B cell (primary cell): ENCODE results near the gene CD226. TPM values are rescaled to one million over a fixed set of nuclear protein-coding genes. Genes with fewer than 3 reads are reported as not detected.

Experiments
- ATAC-seq: fragments of 200-7000 bp; cut with Tn5 transposase; one replicate; pipeline ENCODE4 v1.10.0; 2021; ENCODE audit warnings: low read depth, mild to moderate bottlenecking, moderate number of reproducible peaks, moderate library complexity
- CTCF ChIA-PET: fragments of 350-600 bp; sonication (Branson Sonifier 250); formaldehyde crosslinking; loops from one replicate; lab custom pipeline; 2021; ENCODE audit warnings: antibody characterized with exemption, inconsistent platforms; lab: Charles Lee
- POLR2A ChIA-PET: fragments of 350-600 bp; sonication (Branson Sonifier 250); formaldehyde crosslinking; loops from one replicate; lab custom pipeline; 2021; ENCODE audit warnings: antibody characterized with exemption; lab: Charles Lee
- DNase-seq: peaks from one replicate; pipeline ENCODE4 v3.0.0; 2013
- H2AFZ ChIP-seq: 2 replicates; pipeline ENCODE4 v1.6.1; 2012; ENCODE audit warnings: mild to moderate bottlenecking, low read depth, low read length; ENCODE audit not compliant: insufficient read depth, poor library complexity, severe bottlenecking
- H3K27ac ChIP-seq, 2 donors: 1 replicate in 1 of 2; 2 replicates in 1 of 2; pipeline ENCODE4 v1.5.1; 2012 to 2013; ENCODE audit warnings: low read length in 2 of 2, mild to moderate bottlenecking in 2 of 2, moderate library complexity in 1 of 2
- H3K27me3 ChIP-seq, 4 experiments: fragments of 200-600 bp in 1 of 4; sonication (generic) in 1 of 4; replicated peaks in 1 of 4; 1 replicate in 2 of 4; 2 replicates in 2 of 4; pipeline versions ENCODE4 v1.6.1 to v1.7.0; 2013 to 2016; ENCODE audit warnings: low read length in 3 of 4, mild to moderate bottlenecking in 2 of 4, mixed read lengths in 1 of 4, moderate library complexity in 1 of 4; ENCODE audit not compliant: insufficient read depth in 4 of 4, control insufficient read depth in 3 of 4; ENCODE audit errors: control extremely low read depth in 1 of 4
- H3K36me3 ChIP-seq, 2 experiments: replicated peaks in 1 of 2; 1 replicate in 1 of 2; 2 replicates in 1 of 2; pipeline versions ENCODE4 v1.6.1 to v1.7.1; 2013; ENCODE audit warnings: low read length in 1 of 2; ENCODE audit not compliant: insufficient read depth in 2 of 2, control insufficient read depth in 1 of 2; ENCODE audit errors: control extremely low read depth in 1 of 2, extremely low read depth in 1 of 2
- H3K4me1 ChIP-seq, 2 donors: fragments of 200-600 bp in 1 of 2; sonication (generic) in 1 of 2; 1 replicate in 1 of 2; 2 replicates in 1 of 2; pipeline versions ENCODE4 v1.5.1 to v1.6.1; 2013 to 2017; ENCODE audit warnings: low read length in 2 of 2; ENCODE audit not compliant: control insufficient read depth in 2 of 2, insufficient read depth in 2 of 2
- H3K4me2 ChIP-seq: replicated peaks from 2 replicates; pipeline ENCODE3; 2012; ENCODE audit warnings: mild to moderate bottlenecking, low read depth, low read length; ENCODE audit not compliant: poor library complexity, severe bottlenecking
- H3K4me3 ChIP-seq, 5 experiments: fragments of 200-600 bp in 1 of 5; sonication (generic) in 1 of 5; 1 replicate in 3 of 5; 2 replicates in 2 of 5; pipeline versions ENCODE4 v1.5.1 to v1.7.0; 2011 to 2016; ENCODE audit warnings: low read length in 4 of 5, mild to moderate bottlenecking in 4 of 5, low read depth in 2 of 5, control low read depth in 1 of 5, moderate library complexity in 1 of 5; ENCODE audit not compliant: insufficient read depth in 1 of 5; ENCODE audit errors: control extremely low read depth in 1 of 5, extremely low read depth in 1 of 5
- H3K79me2 ChIP-seq: fragments of 200-600 bp; sonication (generic); one replicate; pipeline ENCODE4 v1.6.0; 2016; ENCODE audit warnings: low read length; ENCODE audit not compliant: control insufficient read depth, insufficient read depth
- H3K9ac ChIP-seq: fragments of 200-600 bp; sonication (generic); 2 replicates; pipeline ENCODE4 v1.6.1; 2017; ENCODE audit warnings: mild to moderate bottlenecking, low read length, moderate library complexity
- H3K9me3 ChIP-seq, 3 donors: one replicate each; pipeline versions ENCODE4 v1.6.1 to v1.7.1; 2013; ENCODE audit warnings: low read length in 2 of 3; ENCODE audit not compliant: control insufficient read depth in 2 of 3, insufficient read depth in 1 of 3; ENCODE audit errors: control extremely low read depth in 1 of 3
- H4K20me1 ChIP-seq: 2 replicates; pipeline ENCODE4 v1.6.0; 2012; ENCODE audit warnings: mild to moderate bottlenecking, low read length; ENCODE audit not compliant: insufficient read depth, control insufficient read depth, poor library complexity, severe bottlenecking
- H3K27ac Mint-ChIP-seq: one replicate; pipeline ENCODE4 v1.8.0; 2021; ENCODE audit warnings: mixed read lengths
- H3K27me3 Mint-ChIP-seq: one replicate; pipeline ENCODE4 v1.8.0; 2021; ENCODE audit warnings: mixed read lengths
- H3K4me1 Mint-ChIP-seq: one replicate; pipeline ENCODE4 v1.8.0; 2021; ENCODE audit warnings: mixed read lengths
- H3K4me3 Mint-ChIP-seq: one replicate; pipeline ENCODE4 v1.8.0; 2021; ENCODE audit warnings: mixed read lengths
- H3K9me3 Mint-ChIP-seq: one replicate; pipeline ENCODE4 v1.8.0; 2022; ENCODE audit warnings: mixed read lengths; ENCODE audit not compliant: insufficient read depth
- CTCF ChIP-seq: fragments of 200-600 bp; IDR thresholded peaks from one replicate; pipeline ENCODE4 v1.8.0; 2022; ENCODE audit warnings: antibody characterized with exemption, mild to moderate bottlenecking
- EZH2 ChIP-seq: IDR thresholded peaks from 2 replicates; pipeline ENCODE4 v1.6.1; 2012; ENCODE audit warnings: borderline replicate concordance, low read depth, mild to moderate bottlenecking, moderate library complexity, low read length; ENCODE audit not compliant: insufficient read depth, poor library complexity, severe bottlenecking
- whole genome bisulfite sequencing: methylation state at CpG from one replicate; pipeline ENCODE4 v1.1.5; 2013; ENCODE audit warnings: missing lambda C conversion rate; ENCODE audit not compliant: insufficient coverage; 5-methylcytosine and 5-hydroxymethylcytosine counted together
- intact Hi-C: fragments of 100-400 bp; cut with micrococcal nuclease; formaldehyde crosslinking; loops from one replicate; pipeline ENCODE4 v1.10.0; 2022
- polyA minus RNA-seq: library from RNA; depleted of rRNA, polyadenylated mRNA; stranded (reverse); fragments of >200 nt; gene quantifications from 2 replicates; pipeline ENCODE4 v1.2.3, GENCODE V29; 2012
- polyA plus RNA-seq: library from polyadenylated mRNA; depleted of rRNA; stranded (reverse); fragments of >200 nt; gene quantifications from 2 replicates; pipeline ENCODE4 v1.2.3, GENCODE V29; 2012
- total RNA-seq, 2 donors: library from RNA; stranded (reverse); fragments of 120-200 nt in 1 of 2; gene quantifications; 1 replicate in 1 of 2; 2 replicates in 1 of 2; pipeline versions ENCODE4 v1.2.3 to v1.2.4, GENCODE V29; 2013 to 2022

The CD226 gene
- 2.5 and 2.6 TPM in 2 replicates for total RNA-seq
- total RNA-seq (2013): 20.4 TPM
- 0.78 and 0.98 TPM in 2 replicates for polyA plus RNA-seq
- polyA minus RNA-seq: 3.3 and 9.6 TPM in 2 replicates

- H3K4me2 ChIP-seq: no peak within 1 kb of the TSS
- peak within 1 kb of the TSS; percentile 4 for H3K27ac Mint-ChIP-seq
- POLR2A ChIA-PET: interaction anchor here (0.7 kb wide), 1 partner anchor 10 kb away, joined by 4 read pairs; no protein-coding TSS in a partner anchor
Measured at GRCh38 chr18:69947361-69948133, at the start of gene CD226. Gene CD226 (minus strand): TSS chr18:69947873. CDS start chr18:69947406, 467 bp downstream.

More at GRCh38 chr18:69947361-69948133, at the start of gene CD226:
- Histone ChIP-seq H2AFZ (no peak within 1 kb of the TSS), H3K27me3 (no peaks in the 10 kb centered on the region), H3K4me1 (peaks cover 7 to 8% of the 10 kb centered on the region in 2 donors), H3K9ac (no peak within 1 kb of the TSS), H3K4me3 (no peak within 1 kb of the TSS), H3K36me3 (no peaks in the 10 kb centered on the region), H3K79me2 (no peaks in the 10 kb centered on the region), H3K27ac (no peak within 1 kb of the TSS), H3K9me3 (peaks cover 0 to 2% (median 0%) of the 10 kb centered on the region in 3 donors), H4K20me1 (no peaks in the 10 kb centered on the region)
- ATAC-seq (no peak), DNase-seq (no peak)
- WGBS: 38% methylated on average over 3 of the region's 7 CpGs
- no peaks in the 10 kb centered on the region for H3K27me3 Mint-ChIP-seq
- CTCF ChIA-PET: no interaction called here
- H3K4me1 Mint-ChIP-seq: peaks cover 7% of the 10 kb centered on the region
- H3K4me3 Mint-ChIP-seq: no peak within 1 kb of the TSS
- peaks cover 4% of the 10 kb centered on the region for H3K9me3 Mint-ChIP-seq
- TF ChIP-seq EZH2 (no peak), CTCF (no peak)
- intact Hi-C loops: no loop called here
